ENCODE data around the gene TRIO.

Gene TRIO

GRCh38 chr5:14501353-14502293 is 358.5 kb downstream of the TRIO start:
- no peak for DNase-seq (ENCODE audit: low read depth in 1 of 2, low spot score in 1 of 2)

DNA sequence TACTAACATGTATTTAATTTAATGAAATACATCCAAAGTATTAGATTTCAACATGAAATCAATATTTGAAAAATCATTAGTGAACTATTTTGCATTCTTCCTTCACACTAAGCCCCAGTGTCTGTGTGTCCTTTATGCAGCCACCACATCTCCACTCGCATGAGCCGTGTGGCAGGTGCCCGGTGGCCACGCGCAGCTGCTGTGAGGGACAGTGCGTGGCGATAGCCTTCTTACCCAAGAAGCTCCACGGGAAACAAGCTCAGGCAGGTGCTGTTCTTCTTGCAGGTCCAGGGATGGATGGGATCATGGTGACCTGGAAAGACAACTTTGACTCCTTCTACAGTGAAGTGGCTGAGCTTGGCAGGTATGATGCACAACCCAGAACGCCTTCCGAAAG is 359.1 kb downstream of the TRIO start:
- DNase-seq (ENCODE audit: low read depth in 1 of 2, low spot score in 1 of 2) = no peak

- no peak for DNase-seq (ENCODE audit: low read depth in 1 of 2, low spot score in 1 of 2)
Observed at GRCh38 chr5:14503017-14503680, 360.0 kb downstream of the TRIO start.

- DNase-seq (ENCODE audit: low read depth in 1 of 2, low spot score in 1 of 2) = no peak
Observed at GRCh38 chr5:14503681-14504331, 360.7 kb downstream of the TRIO start.

- DNase-seq (ENCODE audit: low read depth in 1 of 2, low spot score in 1 of 2) = no peak
Observed at GRCh38 chr5:14504332-14504727, 361.2 kb downstream of the TRIO start.

DNA sequence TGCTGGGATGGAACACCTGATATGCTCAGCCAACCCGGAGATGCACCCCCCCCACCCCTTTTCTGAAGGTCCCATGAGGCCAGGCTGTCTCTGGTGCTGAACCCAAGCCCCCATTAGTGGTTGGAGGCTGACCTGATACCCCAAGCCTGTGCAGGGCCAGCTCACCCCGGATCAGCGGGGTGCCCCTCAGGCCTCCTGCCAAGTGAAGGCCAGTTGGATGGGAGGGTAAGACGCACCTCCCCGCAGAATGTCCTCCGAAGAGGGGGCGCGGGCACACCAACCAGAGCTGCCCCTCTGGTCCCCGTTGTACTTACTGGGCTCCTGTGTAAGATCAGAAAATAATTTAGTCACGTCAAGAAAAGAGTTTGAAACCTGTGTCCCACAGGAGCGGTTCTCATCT is 361.7 kb downstream of the TRIO start:
- no peak for DNase-seq (ENCODE audit: low read depth in 1 of 2, low spot score in 1 of 2)

DNA sequence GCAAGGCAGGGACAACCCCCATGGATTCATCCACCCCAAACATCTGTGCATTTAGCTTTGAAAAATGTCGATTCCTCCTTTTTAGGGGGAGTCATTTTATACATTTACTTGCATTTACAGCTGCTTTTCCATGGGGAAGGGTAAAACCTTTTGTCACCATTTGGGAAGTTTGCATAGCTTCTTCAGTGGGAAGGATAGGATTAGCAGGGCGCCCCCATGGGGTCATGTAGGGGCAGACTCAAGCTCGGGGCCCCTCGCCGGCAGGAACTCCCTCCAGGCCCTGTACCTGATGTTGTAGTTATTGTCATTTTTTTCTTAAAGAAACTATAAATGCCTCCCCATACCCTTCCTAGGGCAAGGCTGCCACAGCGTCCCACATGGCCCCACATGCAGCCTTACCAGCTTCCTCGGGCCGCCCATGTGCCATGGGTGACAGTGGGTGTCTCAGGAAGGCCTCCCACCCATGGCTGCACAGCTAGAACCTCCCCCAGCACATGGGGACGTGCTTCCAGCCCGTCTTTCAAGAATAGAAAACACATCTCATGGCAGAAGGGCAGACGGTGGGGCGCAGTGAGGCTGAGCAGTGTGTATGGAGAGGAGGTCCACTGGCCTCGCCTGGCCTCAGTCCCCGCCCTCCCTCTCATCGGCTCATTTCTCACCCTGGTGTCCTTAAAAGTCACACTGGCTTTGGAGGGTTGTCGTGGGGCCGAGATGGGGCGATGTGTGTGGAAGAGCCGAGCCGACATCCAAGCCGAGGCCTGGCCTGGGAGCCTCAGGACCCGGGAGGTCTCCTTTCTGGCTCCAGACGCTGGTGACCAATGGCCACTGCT is 362.4 kb downstream of the TRIO start:
- no peak for DNase-seq (ENCODE audit: low read depth in 1 of 2, low spot score in 1 of 2)

GRCh38 chr5:14506140-14506538 is 363.0 kb downstream of the TRIO start:
- no peak for DNase-seq (ENCODE audit: low read depth in 1 of 2, low spot score in 1 of 2)

DNA sequence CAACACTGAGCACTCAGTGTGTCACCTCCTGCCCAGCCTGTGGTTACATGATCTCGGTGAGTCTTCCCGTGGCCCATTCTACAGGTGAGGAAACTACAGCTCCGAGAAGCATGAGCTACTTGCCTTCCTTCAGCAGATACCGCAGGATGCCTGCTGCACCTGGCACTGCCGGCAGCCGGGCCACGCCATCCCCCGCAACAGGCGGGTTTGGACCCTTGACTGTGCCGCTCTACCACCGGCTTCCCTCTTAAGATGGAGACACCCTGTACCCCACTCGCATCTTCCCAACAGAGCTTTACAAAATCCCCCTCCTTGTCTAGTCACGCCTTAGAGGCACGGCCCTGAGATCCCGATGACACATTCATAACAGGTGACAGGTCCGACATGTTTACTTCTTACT is 363.5 kb downstream of the TRIO start:
- DNase-seq (ENCODE audit: low read depth in 1 of 2, low spot score in 1 of 2) = no peak

GRCh38 chr5:14507156-14507941 is 364.2 kb downstream of the TRIO start:
- DNase-seq (ENCODE audit: low read depth in 1 of 2, low spot score in 1 of 2) = no peak

GRCh38 chr5:14508046-14508445 is 364.9 kb downstream of the TRIO start:
- no peak for DNase-seq (ENCODE audit: low read depth in 1 of 2, low spot score in 1 of 2)

- no peak for DNase-seq (ENCODE audit: low read depth in 1 of 2, low spot score in 1 of 2)
Observed at GRCh38 chr5:14509556-14509955, 366.4 kb downstream of the TRIO start.

DNA sequence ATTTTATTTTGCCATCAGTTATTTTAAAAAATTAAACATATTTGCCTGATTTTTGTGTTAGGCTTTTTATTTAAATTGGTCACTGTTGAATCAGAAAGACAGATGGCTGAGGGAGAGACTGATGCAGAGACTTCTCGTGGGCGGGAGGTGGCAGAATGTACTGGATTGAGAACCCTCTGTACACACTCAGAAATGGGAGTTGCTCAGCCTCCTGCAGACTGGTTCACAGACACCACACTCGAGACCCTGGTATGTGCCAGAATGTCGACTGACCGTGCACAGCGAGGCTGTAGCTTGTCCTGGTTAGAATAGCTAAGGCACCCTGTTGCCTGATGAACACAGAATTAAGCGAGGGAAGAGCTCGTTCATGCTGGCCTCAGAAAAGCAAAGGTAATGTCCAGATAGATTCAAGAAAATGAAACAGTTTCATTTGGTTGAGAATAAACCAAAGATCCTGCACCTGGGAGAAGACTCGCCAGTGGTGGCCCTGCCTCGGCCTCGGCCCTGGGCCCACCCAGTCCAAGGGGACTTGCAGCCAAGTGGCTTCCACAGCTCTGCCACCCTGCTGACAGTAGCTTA is 367.1 kb downstream of the TRIO start:
- DNase-seq (ENCODE audit: low read depth in 1 of 2, low spot score in 1 of 2) = no peak

GRCh38 chr5:14510880-14511279 is 367.7 kb downstream of the TRIO start:
- DNase-seq (ENCODE audit: low read depth in 1 of 2, low spot score in 1 of 2) = no peak

GRCh38 chr5:14512574-14512973 is 369.4 kb downstream of the TRIO start:
- DNase-seq (ENCODE audit: low read depth in 1 of 2, low spot score in 1 of 2) = no peak

DNA sequence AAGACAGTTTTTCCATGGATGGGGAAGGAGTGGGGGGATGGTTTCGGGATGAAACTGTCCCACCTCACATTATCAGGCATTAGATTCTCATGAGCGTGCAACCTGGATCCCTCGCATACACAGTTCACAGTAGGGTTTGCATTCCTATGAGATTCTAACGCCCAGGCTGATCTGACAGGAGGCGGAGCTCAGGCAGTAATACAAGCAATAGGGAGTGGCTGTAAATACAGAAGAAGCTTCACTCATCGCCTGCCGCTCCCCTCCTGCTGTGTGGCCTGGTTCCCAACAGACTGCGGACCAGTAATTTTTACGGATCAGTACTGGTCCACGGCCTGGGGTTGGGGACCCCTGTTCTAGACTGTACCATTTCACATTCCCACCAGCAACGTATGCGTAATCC is 370.1 kb downstream of the TRIO start:
- no peak for DNase-seq (ENCODE audit: low read depth in 1 of 2, low spot score in 1 of 2)

DNA sequence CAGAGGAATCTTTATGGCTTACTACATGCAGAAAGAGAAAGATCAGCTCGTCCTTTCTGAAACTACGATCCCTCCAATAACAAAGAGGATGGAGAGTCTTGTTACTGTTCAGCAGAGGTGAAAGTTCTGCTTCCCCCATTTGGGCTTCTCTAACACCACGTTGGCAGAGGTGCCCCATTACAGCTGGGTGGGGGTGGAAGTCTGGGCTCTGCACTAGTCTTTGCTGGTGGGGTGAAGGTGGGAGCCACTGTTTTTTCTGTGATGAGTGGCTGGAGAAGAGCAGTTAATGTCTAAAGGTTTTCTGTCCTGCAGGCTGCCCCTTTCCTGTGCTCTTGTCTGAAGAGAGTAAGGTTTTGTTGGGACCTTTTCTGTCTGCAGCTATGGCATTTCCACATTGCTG is 373.8 kb downstream of the TRIO start:
- DNase-seq (ENCODE audit: low read depth in 1 of 2, low spot score in 1 of 2) = no peak

- no peak for DNase-seq (ENCODE audit: low read depth in 1 of 2, low spot score in 1 of 2)
Observed at GRCh38 chr5:14518638-14519037, 375.5 kb downstream of the TRIO start.

GRCh38 chr5:14521748-14522147 is 378.6 kb downstream of the TRIO start:
- DNase-seq (ENCODE audit: low read depth in 1 of 2, low spot score in 1 of 2) = no peak

DNA sequence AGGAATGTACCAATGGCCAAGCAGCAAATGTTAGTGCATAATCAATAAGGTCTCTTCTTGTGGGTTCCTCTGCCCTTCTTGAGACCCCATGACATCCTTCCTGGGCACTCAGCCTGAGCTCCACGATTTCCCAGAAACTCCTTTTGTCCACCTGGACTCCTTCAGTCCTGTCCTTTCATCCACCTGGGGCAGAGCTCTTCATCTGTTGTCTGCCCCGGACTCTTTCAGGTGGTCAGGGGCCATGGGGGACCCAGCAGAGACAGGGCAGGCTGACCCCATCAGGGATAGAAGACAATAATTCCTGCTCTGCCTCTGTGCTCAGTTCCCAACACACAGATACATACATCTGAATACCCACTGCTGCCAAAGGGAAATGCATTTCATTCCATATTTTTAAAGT is 379.6 kb downstream of the TRIO start:
- DNase-seq (ENCODE audit: low read depth in 1 of 2, low spot score in 1 of 2) = no peak
